ENCODE data around the gene SETBP1.

- TF ChIP-seq CTCF (conservative IDR thresholded peaks at IDR 0.05; ENCODE audit: low read depth, low read length) (no peak), MXI1 (IDR thresholded peaks at IDR 0.05; ENCODE audit: borderline replicate concordance, low read depth, low read length) (no peak), POLR2A (IDR thresholded peaks at IDR 0.05; ENCODE audit: low read depth, low read length) (no peak), CEBPB (IDR thresholded peaks at IDR 0.05; ENCODE audit: low read depth, low read length) (no peak), MAFK (IDR thresholded peaks at IDR 0.05; ENCODE audit: low read depth, low read length) (no peak), USF2 (IDR thresholded peaks at IDR 0.05; ENCODE audit: low read depth, low read length) (no peak), RFX5 (IDR thresholded peaks at IDR 0.05; ENCODE audit: low read depth, low read length) (no peak), NFE2L2 (IDR thresholded peaks at IDR 0.05; ENCODE audit: low read depth, low read length) (no peak), SMC3 (IDR thresholded peaks at IDR 0.05; ENCODE audit: low read depth, low read length) (no peak), CHD1 (IDR thresholded peaks at IDR 0.05; ENCODE audit: low read depth, low read length) (no peak), RAD21 (IDR thresholded peaks at IDR 0.05; ENCODE audit: low read length) (no peak), FOS (IDR thresholded peaks at IDR 0.05; ENCODE audit: low read depth, low read length) (no peak), RCOR1 (IDR thresholded peaks at IDR 0.05; ENCODE audit: insufficient replicate concordance, low read length) (no peak)
Measured at GRCh38 chr18:44683556-44683955, 2.9 kb downstream of the SETBP1 start.

Data from IMR-90 (cell line).